Liver (tissue), 9 donors: ENCODE measurements around the gene PIGK. TPM values are rescaled to one million over a fixed set of nuclear protein-coding genes. Genes with fewer than 3 reads are reported as not detected.
A peak's percentile ranks its signal among the peaks of the same experiment; 100 is the strongest.
"Not testable (repeated sequence)": the region's sequence is repeated elsewhere in the genome, so short reads cannot be mapped to it uniquely, and the experiment has no call there.

ENCODE experiments used
- DNase-seq: peaks from one replicate; pipeline ENCODE4 v3.0.0-alpha.2; 2017; ENCODE audit warnings: low spot score
- H3K27ac ChIP-seq, 2 donors: one replicate each; pipeline ENCODE4 v1.7.0; 2013; ENCODE audit warnings: inconsistent platforms in 2 of 2, low read length in 2 of 2, control low read depth in 1 of 2, low read depth in 1 of 2, mild to moderate bottlenecking in 1 of 2
- H3K27me3 ChIP-seq, 4 donors: one replicate each; pipeline versions ENCODE4 v1.6.1 to v1.7.0; 2013; ENCODE audit warnings: low read length in 3 of 4, inconsistent platforms in 1 of 4, mild to moderate bottlenecking in 1 of 4, moderate library complexity in 1 of 4; ENCODE audit not compliant: control insufficient read depth in 4 of 4, insufficient read depth in 4 of 4
- H3K36me3 ChIP-seq, 4 donors: one replicate each; pipeline versions ENCODE4 v1.6.1 to v1.7.0; 2013; ENCODE audit warnings: low read length in 3 of 4, mild to moderate bottlenecking in 3 of 4, low read depth in 1 of 4, moderate library complexity in 1 of 4; ENCODE audit not compliant: control insufficient read depth in 4 of 4, insufficient read depth in 3 of 4
- H3K4me1 ChIP-seq, 4 donors: one replicate each; pipeline versions ENCODE4 v1.6.1 to v1.7.0; 2013; ENCODE audit warnings: low read length in 3 of 4, mild to moderate bottlenecking in 3 of 4, moderate library complexity in 1 of 4; ENCODE audit not compliant: control insufficient read depth in 4 of 4, insufficient read depth in 4 of 4
- H3K4me3 ChIP-seq, 3 donors: one replicate each; pipeline versions ENCODE4 v1.6.1 to v1.7.0; 2013; ENCODE audit warnings: low read length in 3 of 3, control low read depth in 1 of 3, low read depth in 1 of 3, mild to moderate bottlenecking in 1 of 3
- H3K9ac ChIP-seq, 2 donors: one replicate each; pipeline ENCODE4 v1.7.0; 2013; ENCODE audit warnings: low read length in 2 of 2, mild to moderate bottlenecking in 2 of 2, moderate library complexity in 2 of 2, control low read depth in 1 of 2, low read depth in 1 of 2
- H3K9me3 ChIP-seq, 4 donors: one replicate each; pipeline versions ENCODE4 v1.6.1 to v1.7.0; 2013; ENCODE audit warnings: low read length in 3 of 4; ENCODE audit not compliant: control insufficient read depth in 4 of 4
- ATF3 ChIP-seq: IDR thresholded peaks from 2 replicates; pipeline ENCODE4 v1.6.1; 2016; ENCODE audit warnings: antibody characterized with exemption
- CTCF ChIP-seq: fragments of 150-350 bp; IDR thresholded peaks from 2 replicates; pipeline ENCODE4 v1.5.1; 2017; ENCODE audit warnings: improper control_type of control experiment, low read depth, low read length; ENCODE audit not compliant: missing input control
- EGR1 ChIP-seq, 2 donors: IDR thresholded peaks; 2 replicates each; pipeline ENCODE4 v1.6.1; 2016 to 2018; ENCODE audit warnings: antibody characterized with exemption in 2 of 2, low read depth in 2 of 2
- FOXA1 ChIP-seq: IDR thresholded peaks from 2 replicates; pipeline ENCODE4 v1.6.1; 2016; ENCODE audit warnings: antibody characterized with exemption
- FOXA2 ChIP-seq: IDR thresholded peaks from 2 replicates; pipeline ENCODE4 v1.6.1; 2016; ENCODE audit warnings: antibody characterized with exemption
- GABPA ChIP-seq, 2 donors: IDR thresholded peaks in 1 of 2; conservative IDR thresholded peaks in 1 of 2; 2 replicates each; pipeline ENCODE4 v1.6.1; 2016; ENCODE audit warnings: antibody characterized with exemption in 2 of 2, mild to moderate bottlenecking in 1 of 2, moderate library complexity in 1 of 2
- HNF4A ChIP-seq, 2 donors: conservative IDR thresholded peaks; 2 replicates each; pipeline ENCODE4 v1.6.1; 2016; ENCODE audit warnings: antibody characterized with exemption in 2 of 2, mild to moderate bottlenecking in 2 of 2
- HNF4G ChIP-seq: IDR thresholded peaks from 2 replicates; pipeline ENCODE4 v1.6.1; 2016; ENCODE audit warnings: antibody characterized with exemption
- JUND ChIP-seq, 2 donors: IDR thresholded peaks; 2 replicates each; pipeline ENCODE4 v1.6.1; 2016; ENCODE audit warnings: antibody characterized with exemption in 2 of 2
- NR2F2 ChIP-seq: IDR thresholded peaks from 2 replicates; pipeline ENCODE4 v1.6.1; 2016; ENCODE audit warnings: antibody characterized with exemption
- RAD21 ChIP-seq, 2 donors: IDR thresholded peaks; 2 replicates each; pipeline ENCODE4 v1.6.1; 2016; ENCODE audit warnings: antibody characterized with exemption in 2 of 2, mild to moderate bottlenecking in 2 of 2
- SP1 ChIP-seq: IDR thresholded peaks from 2 replicates; pipeline ENCODE4 v1.6.1; 2018; ENCODE audit warnings: antibody characterized with exemption, mild to moderate bottlenecking
- TAF1 ChIP-seq: conservative IDR thresholded peaks from 2 replicates; pipeline ENCODE4 v1.6.1; 2016; ENCODE audit warnings: antibody characterized with exemption, mild to moderate bottlenecking
- YY1 ChIP-seq: IDR thresholded peaks from 2 replicates; pipeline ENCODE4 v1.6.1; 2016; ENCODE audit warnings: antibody characterized with exemption, mild to moderate bottlenecking
- ZBTB33 ChIP-seq: IDR thresholded peaks from 2 replicates; pipeline ENCODE4 v1.6.1; 2016; ENCODE audit warnings: antibody characterized with exemption
- WGBS: extraction: QIAGEN DNeasy Blood & Tissue Kit; methylation state at CpG from one replicate; pipeline ENCODE4 v1.1.7; 2013; 5-methylcytosine and 5-hydroxymethylcytosine counted together
- polyA plus RNA-seq, 2 donors: library from polyadenylated mRNA; stranded (reverse) in 1 of 2; unstranded in 1 of 2; fragments of 200-250 nt in 1 of 2; fragments of >200 nt in 1 of 2; fragmentation: Nextera tagmentation in 1 of 2; extraction: Ambion mirVana in 1 of 2; gene quantifications; one replicate each; pipeline versions ENCODE4 v1.2.1 to v1.2.3, GENCODE V29; 2013 to 2015
- total RNA-seq, 2 donors: library from RNA; depleted of rRNA; stranded (reverse); fragments of >200 nt; gene quantifications; one replicate each; pipeline ENCODE4 v1.2.3, GENCODE V29; 2014
- TF ChIP-seq, protein P1 (sequence below): IDR thresholded peaks from 2 replicates; pipeline ENCODE4 v1.6.1; 2016; ENCODE audit warnings: antibody characterized with exemption
- TF ChIP-seq, protein P2 (sequence below): IDR thresholded peaks from 2 replicates; pipeline ENCODE4 v1.6.1; 2016; ENCODE audit warnings: antibody characterized with exemption, mild to moderate bottlenecking
- donor health status: healthy.
- donor health status: healthy.
- donor health status: healthy.
- donor health status: healthy.
- donor health status: healthy.

The PIGK gene
- total and polyA plus RNA-seq, 4 donors = 10.8 to 15.6 (median 14.4) TPM

- H3K9me3 ChIP-seq, H3K9ac ChIP-seq, H3K4me1 ChIP-seq, H3K36me3 ChIP-seq, H3K27ac ChIP-seq, H3K27me3 ChIP-seq, H3K4me3 ChIP-seq, DNase-seq: not testable (repeated sequence)
- TF ChIP-seq HNF4A (conservative IDR thresholded peaks at IDR 0.05) (peak; percentile 56 to 80), HNF4G (peak; percentile 43)
- WGBS = 67% methylated on average over 3 of the region's 3 CpGs
These were observed 59.5 kb downstream of the PIGK start for GRCh38 chr1:77159706-77160105.

GRCh38 chr1:77156214-77156613 lies 63.0 kb downstream of the PIGK start:
- TF ChIP-seq NR2F2 (no peak), EGR1 (IDR thresholded peaks at IDR 0.05; ENCODE audit: low read depth in 2 of 2) (no peak)
- H3K27ac ChIP-seq = no peak overlapping the region
- H3K4me3 ChIP-seq = no peak overlapping the region
- H3K9me3 ChIP-seq = no peaks in the 10 kb centered on the region
- DNase-seq = no peak
- H3K27me3 ChIP-seq = no peaks in the 10 kb centered on the region
- H3K4me1 ChIP-seq = no peaks in the 10 kb centered on the region
- H3K9ac ChIP-seq = no peak overlapping the region
- peaks cover 0 to 5% (median 3%) of the 10 kb centered on the region in 4 donors for H3K36me3 ChIP-seq

GRCh38 chr1:77146270-77146669 lies 73.0 kb downstream of the PIGK start:
- Histone ChIP-seq H3K9ac (no peak overlapping the region), H3K36me3 (no peaks in the 10 kb centered on the region), H3K4me1 (no peaks in the 10 kb centered on the region), H3K9me3 (no peaks in the 10 kb centered on the region), H3K27ac (no peak overlapping the region), H3K27me3 (no peaks in the 10 kb centered on the region), H3K4me3 (no peak overlapping the region)
- TF ChIP-seq HNF4G = no peak
- no peak for TF ChIP-seq NR2F2
- 93% methylated on average over 5 of the region's 5 CpGs for WGBS
- no peak for DNase-seq

DNA sequence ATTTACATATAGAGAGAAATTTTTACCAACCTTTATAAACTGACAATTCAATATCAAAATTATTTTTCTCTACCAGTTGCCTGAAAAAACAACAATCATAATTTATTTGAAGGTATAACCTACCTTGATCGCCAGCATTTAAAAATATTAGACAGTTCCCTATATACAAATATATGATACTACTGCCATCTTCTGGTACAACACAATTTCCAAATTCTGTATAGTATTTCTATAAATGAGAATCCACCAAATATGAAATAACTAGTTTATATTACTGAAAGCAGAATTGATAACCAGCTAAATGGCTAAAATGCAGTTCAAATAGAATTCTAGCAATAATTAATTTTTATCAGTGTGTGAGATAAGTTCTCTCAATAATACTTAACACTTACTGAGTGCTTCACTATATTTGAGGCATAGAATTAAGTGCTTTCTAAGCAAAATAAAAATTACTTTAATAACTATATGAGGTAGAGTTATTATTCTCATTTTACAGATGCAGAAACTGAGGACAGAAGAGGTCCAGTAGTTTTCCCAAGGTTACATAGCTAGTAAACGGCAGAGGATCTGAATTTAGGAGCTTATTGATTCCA lies 75.6 kb downstream of the PIGK start:
- Histone ChIP-seq H3K9ac (no peak overlapping the region), H3K27ac (no peak overlapping the region), H3K9me3 (no peaks in the 10 kb centered on the region), H3K4me1 (no peaks in the 10 kb centered on the region), H3K27me3 (no peaks in the 10 kb centered on the region), H3K36me3 (no peaks in the 10 kb centered on the region), H3K4me3 (no peak overlapping the region)
- 66% methylated on average over 2 of the region's 2 CpGs for WGBS
- peak; percentile 27 for TF ChIP-seq CTCF
- no peak for TF ChIP-seq TAF1
- TF ChIP-seq, protein P1, sequence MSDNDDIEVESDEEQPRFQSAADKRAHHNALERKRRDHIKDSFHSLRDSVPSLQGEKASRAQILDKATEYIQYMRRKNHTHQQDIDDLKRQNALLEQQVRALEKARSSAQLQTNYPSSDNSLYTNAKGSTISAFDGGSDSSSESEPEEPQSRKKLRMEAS = no peak
- TF ChIP-seq ZBTB33 = no peak
- no peak for TF ChIP-seq FOXA2
- no peak for TF ChIP-seq GABPA (IDR thresholded peaks at IDR 0.05 in 1 of 2, conservative IDR thresholded peaks at IDR 0.05 in 1 of 2)
- no peak for TF ChIP-seq FOXA1
- no peak for TF ChIP-seq ATF3
- TF ChIP-seq JUND (IDR thresholded peaks at IDR 0.05) = no peak
- TF ChIP-seq, protein P2, sequence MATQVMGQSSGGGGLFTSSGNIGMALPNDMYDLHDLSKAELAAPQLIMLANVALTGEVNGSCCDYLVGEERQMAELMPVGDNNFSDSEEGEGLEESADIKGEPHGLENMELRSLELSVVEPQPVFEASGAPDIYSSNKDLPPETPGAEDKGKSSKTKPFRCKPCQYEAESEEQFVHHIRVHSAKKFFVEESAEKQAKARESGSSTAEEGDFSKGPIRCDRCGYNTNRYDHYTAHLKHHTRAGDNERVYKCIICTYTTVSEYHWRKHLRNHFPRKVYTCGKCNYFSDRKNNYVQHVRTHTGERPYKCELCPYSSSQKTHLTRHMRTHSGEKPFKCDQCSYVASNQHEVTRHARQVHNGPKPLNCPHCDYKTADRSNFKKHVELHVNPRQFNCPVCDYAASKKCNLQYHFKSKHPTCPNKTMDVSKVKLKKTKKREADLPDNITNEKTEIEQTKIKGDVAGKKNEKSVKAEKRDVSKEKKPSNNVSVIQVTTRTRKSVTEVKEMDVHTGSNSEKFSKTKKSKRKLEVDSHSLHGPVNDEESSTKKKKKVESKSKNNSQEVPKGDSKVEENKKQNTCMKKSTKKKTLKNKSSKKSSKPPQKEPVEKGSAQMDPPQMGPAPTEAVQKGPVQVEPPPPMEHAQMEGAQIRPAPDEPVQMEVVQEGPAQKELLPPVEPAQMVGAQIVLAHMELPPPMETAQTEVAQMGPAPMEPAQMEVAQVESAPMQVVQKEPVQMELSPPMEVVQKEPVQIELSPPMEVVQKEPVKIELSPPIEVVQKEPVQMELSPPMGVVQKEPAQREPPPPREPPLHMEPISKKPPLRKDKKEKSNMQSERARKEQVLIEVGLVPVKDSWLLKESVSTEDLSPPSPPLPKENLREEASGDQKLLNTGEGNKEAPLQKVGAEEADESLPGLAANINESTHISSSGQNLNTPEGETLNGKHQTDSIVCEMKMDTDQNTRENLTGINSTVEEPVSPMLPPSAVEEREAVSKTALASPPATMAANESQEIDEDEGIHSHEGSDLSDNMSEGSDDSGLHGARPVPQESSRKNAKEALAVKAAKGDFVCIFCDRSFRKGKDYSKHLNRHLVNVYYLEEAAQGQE = no peak
- peak; percentile 64 to 66 for TF ChIP-seq RAD21 (IDR thresholded peaks at IDR 0.05)
- TF ChIP-seq SP1 = no peak
- no peak for TF ChIP-seq NR2F2
- TF ChIP-seq YY1 = no peak
- DNase-seq = no peak
